Measurements from ENCODE around the gene GPR132. TPM values are rescaled to one million over a fixed set of nuclear protein-coding genes. Genes with fewer than 3 reads are reported as not detected.

GPR132 gene
- total and polyA plus RNA-seq, 9 of the 15 experiments (the other 6 are each of a cell fraction or from before 2014, with no cell fraction given), result 0.01 to 1.1 (median 0.25) TPM; not detected in 1

DNA sequence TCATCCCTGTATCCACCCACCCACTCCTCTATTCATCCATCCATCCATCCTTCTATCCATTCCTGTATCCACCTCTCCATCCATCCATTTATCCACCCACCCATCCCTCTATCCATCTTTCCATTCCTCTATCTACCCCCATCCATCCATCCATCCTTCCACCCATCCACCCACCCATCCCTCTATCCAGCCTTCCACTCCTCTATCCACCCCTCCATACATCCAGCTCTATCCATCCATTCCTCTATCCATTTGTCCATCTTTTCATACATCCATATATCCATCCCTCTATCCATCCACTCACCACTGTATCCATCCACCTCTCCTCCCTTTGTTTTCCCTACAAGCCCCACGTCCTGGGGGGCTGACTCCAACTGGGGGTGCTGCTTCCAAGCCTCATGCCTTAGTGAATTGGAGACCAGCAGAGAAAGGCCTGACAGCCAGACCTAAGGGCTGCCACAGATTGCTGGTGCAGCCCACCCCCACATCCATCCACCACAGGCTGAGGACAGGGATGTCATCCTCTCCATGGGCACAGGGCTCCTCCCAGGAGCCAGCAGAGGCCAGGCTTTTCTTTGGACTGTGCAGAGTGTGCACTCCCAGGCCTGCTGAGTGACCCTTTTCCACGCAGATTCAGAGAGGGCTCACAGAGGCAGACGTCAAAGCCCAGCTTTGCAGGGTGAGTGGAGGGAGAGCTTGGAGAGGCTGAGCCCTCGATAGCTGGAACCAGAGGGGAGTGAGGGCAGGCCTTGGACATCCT lies 18.9 kb upstream of the GPR132 start:
- BruUV-seq (replicated peaks), result no TSS peak
- in situ Hi-C loops (cut with MboI), result loop anchor here (5.0 kb wide), 1 partner anchor 37 kb away; no protein-coding TSS in a partner anchor
- H3K27ac ChIP-seq (ENCODE audit: extremely low read depth, low read depth, low read length), result no peak overlapping the region
- TF ChIP-seq NFATC3 (IDR thresholded peaks at IDR 0.05) (no peak), HCFC1 (IDR thresholded peaks at IDR 0.05; ENCODE audit: low read depth, low read length) (no peak), TOE1 (IDR thresholded peaks at IDR 0.05; ENCODE audit: borderline replicate concordance) (no peak), TOE1 (CRISPR knock-in tag; IDR thresholded peaks at IDR 0.05; ENCODE audit: borderline replicate concordance, low read depth) (no peak), KLF16 (IDR thresholded peaks at IDR 0.05) (no peak), ETV6 (IDR thresholded peaks at IDR 0.05; ENCODE audit: borderline replicate concordance in 1 of 2, low read depth in 2 of 2, low read length in 1 of 2) (no peak), ETV6 (CRISPR knock-in tag; IDR thresholded peaks at IDR 0.05; ENCODE audit: borderline replicate concordance) (no peak), USF2 (CRISPR knock-in tag; IDR thresholded peaks at IDR 0.05) (no peak), FOXA1 (IDR thresholded peaks at IDR 0.05; ENCODE audit: borderline replicate concordance) (no peak), GATA2 (CRISPR knock-in tag; IDR thresholded peaks at IDR 0.05) (no peak), BMI1 (IDR thresholded peaks at IDR 0.05; ENCODE audit: low read length) (no peak), CREB5 (CRISPR knock-in tag; IDR thresholded peaks at IDR 0.05) (no peak), TAF9B (IDR thresholded peaks at IDR 0.05; ENCODE audit: partially characterized antibody) (no peak), TEAD2 (tag; IDR thresholded peaks at IDR 0.05) (no peak), HDAC6 (IDR thresholded peaks at IDR 0.05; ENCODE audit: low read depth, low read length) (no peak), PRMT5 (CRISPR knock-in tag; IDR thresholded peaks at IDR 0.05) (no peak)
- TF ChIP-seq, protein P1, sequence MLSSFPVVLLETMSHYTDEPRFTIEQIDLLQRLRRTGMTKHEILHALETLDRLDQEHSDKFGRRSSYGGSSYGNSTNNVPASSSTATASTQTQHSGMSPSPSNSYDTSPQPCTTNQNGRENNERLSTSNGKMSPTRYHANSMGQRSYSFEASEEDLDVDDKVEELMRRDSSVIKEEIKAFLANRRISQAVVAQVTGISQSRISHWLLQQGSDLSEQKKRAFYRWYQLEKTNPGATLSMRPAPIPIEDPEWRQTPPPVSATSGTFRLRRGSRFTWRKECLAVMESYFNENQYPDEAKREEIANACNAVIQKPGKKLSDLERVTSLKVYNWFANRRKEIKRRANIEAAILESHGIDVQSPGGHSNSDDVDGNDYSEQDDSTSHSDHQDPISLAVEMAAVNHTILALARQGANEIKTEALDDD (IDR thresholded peaks at IDR 0.05), result no peak
- H3K9ac ChIP-seq (ENCODE audit: insufficient read depth in 1 of 2, low read depth in 2 of 2, low read length in 2 of 2), result no peak overlapping the region
- no peak for FAIRE-seq
- WGBS (ENCODE audit: insufficient coverage, low coverage, missing lambda C conversion rate), result 0% methylated on average over 4 of the region's 4 CpGs
- H3K4me2 ChIP-seq (ENCODE audit: insufficient read depth, low read length), result no peak overlapping the region
- peaks cover 0 to 7% of the 10 kb centered on the region in 2 experiments; a peak in 1 of 5 replicates for H3K27me3 ChIP-seq (ENCODE audit: control insufficient read depth in 2 of 2, insufficient read depth in 2 of 2, low read length in 2 of 2)
- CTCF ChIA-PET (ENCODE audit: low intra/inter-chr PET ratio), result interaction anchor here (0.6 kb wide), 1 partner anchor 51 kb away, joined by 3 read pairs; no protein-coding TSS in a partner anchor
- H3K36me3 ChIP-seq (ENCODE audit: control insufficient read depth, insufficient read depth, low read length), result no peaks in the 10 kb centered on the region
- H3K4me3 ChIP-seq, result no peak overlapping the region
- POLR2A ChIA-PET, result interaction anchor here (0.8 kb wide), 1 partner anchor 320 kb away, joined by 3 read pairs; no protein-coding TSS in a partner anchor
- no peak for ATAC-seq
- H4K20me1 ChIP-seq (replicated peaks; ENCODE audit: control insufficient read depth, insufficient read depth, low read length), result no peaks in the 10 kb centered on the region
- no peaks in the 10 kb centered on the region for H3K9me1 ChIP-seq (ENCODE audit: control insufficient read depth, insufficient read depth, low read length)
- no peaks in the 10 kb centered on the region for H3K79me2 ChIP-seq (ENCODE audit: control insufficient read depth, insufficient read depth, low read length)
- H3K9me3 ChIP-seq (replicated peaks; ENCODE audit: control insufficient read depth, insufficient read depth, low read depth, low read length), result no peaks in the 10 kb centered on the region
- no peak for DNase-seq (ENCODE audit: extremely low read depth in 1 of 4, low spot score in 3 of 4)
- no peak overlapping the region for H2AFZ ChIP-seq (ENCODE audit: low read depth, low read length)
- intact Hi-C loops (cut with micrococcal nuclease), result no loop called here
- H3K4me1 ChIP-seq (replicated peaks in 1 of 2; ENCODE audit: control insufficient read depth in 2 of 2, insufficient read depth in 2 of 2, low read length in 2 of 2), result peaks cover 3 to 22% of the 10 kb centered on the region in 2 experiments; a peak in 2 of 5 replicates

Data from K562 (cell line).